Stimulated activated CD8-positive, alpha-beta memory T cell treated with anti-CD3 and anti-CD28 coated beads, Interleukin-7, amount 100 ng/mL, for 1 hour (primary cell): ENCODE measurements around the gene TXNRD3.
A peak's percentile ranks its signal among the peaks of the same experiment; 100 is the strongest.

ENCODE experiments used
- DNase-seq, 2 donors: peaks; one replicate each; pipeline ENCODE4 v3.0.0-alpha.2; 2020; ENCODE audit warnings: low read depth in 2 of 2

The TXNRD3 gene

GRCh38 chr3:126654571-126655383, at the start of gene TXNRD3:
Gene TXNRD3, minus strand, starts transcription at chr3:126655124.
- DNase-seq = peak; percentile 56 to 63

GRCh38 chr3:126703512-126704493, 48.9 kb upstream of the TXNRD3 start, which contains the start of gene CHCHD6:
Gene CHCHD6, plus strand, starts transcription at chr3:126704240. Its CDS starts 73 bp downstream, at chr3:126704313.
- DNase-seq = peak; percentile 90 to 94

GRCh38 chr3:126699011-126699410, 44.1 kb upstream of the TXNRD3 start:
- DNase-seq = no peak

GRCh38 chr3:126696701-126697267, 41.9 kb upstream of the TXNRD3 start:
- no peak for DNase-seq

GRCh38 chr3:126693921-126694320, 39.0 kb upstream of the TXNRD3 start:
- DNase-seq = no peak

GRCh38 chr3:126692858-126693257, 37.9 kb upstream of the TXNRD3 start:
- no peak for DNase-seq

GRCh38 chr3:126691765-126692164, 36.8 kb upstream of the TXNRD3 start:
- no peak for DNase-seq

GRCh38 chr3:126685493-126685892, 30.6 kb upstream of the TXNRD3 start:
- DNase-seq = no peak

GRCh38 chr3:126685021-126685420, 30.1 kb upstream of the TXNRD3 start:
- no peak for DNase-seq

- DNase-seq = no peak
These were observed 29.4 kb upstream of the TXNRD3 start for GRCh38 chr3:126684218-126684751.

- DNase-seq = no peak
These were observed 28.1 kb upstream of the TXNRD3 start for GRCh38 chr3:126683069-126683468.

- no peak for DNase-seq
These were observed 27.1 kb upstream of the TXNRD3 start for GRCh38 chr3:126682009-126682408.

- no peak for DNase-seq
These were observed 25.7 kb upstream of the TXNRD3 start for GRCh38 chr3:126680667-126681055.

- no peak for DNase-seq
These were observed 25.1 kb upstream of the TXNRD3 start for GRCh38 chr3:126679831-126680666.

GRCh38 chr3:126679318-126679751, 24.4 kb upstream of the TXNRD3 start:
- DNase-seq = peak; percentile 56 to 70

GRCh38 chr3:126678693-126679317, 23.9 kb upstream of the TXNRD3 start:
- DNase-seq = no peak

GRCh38 chr3:126677862-126678503, 23.1 kb upstream of the TXNRD3 start:
- no peak for DNase-seq

- no peak for DNase-seq
These were observed 22.2 kb upstream of the TXNRD3 start for GRCh38 chr3:126676919-126677705.

GRCh38 chr3:126672741-126673140, 17.8 kb upstream of the TXNRD3 start:
- no peak for DNase-seq
